MCF 10A (cell line): ENCODE measurements around the gene COL27A1. TPM values are rescaled to one million over a fixed set of nuclear protein-coding genes. Genes with fewer than 3 reads are reported as not detected.
A peak's percentile ranks its signal among the peaks of the same experiment; 100 is the strongest.

Source experiments
- BruUV-seq: library from RNA; stranded (reverse); fragments of 400-500 nt; replicated peaks from 2 replicates; lab custom pipeline; 2021; lab: Mats Ljungman, UMichigan
- CTCF ChIA-PET: fragments of 300-600 bp; sonication (Branson Sonifier 250); formaldehyde crosslinking; extraction: SDS; loops from one replicate; lab custom pipeline; 2021; ENCODE audit warnings: antibody characterized with exemption, inconsistent platforms; lab: Yijun Ruan, JAX
- POLR2A ChIA-PET: fragments of 300-600, 350-650 bp; sonication (Branson Sonifier 250); formaldehyde crosslinking; extraction: SDS; loops from one replicate; lab custom pipeline; 2020; ENCODE audit warnings: antibody characterized with exemption, inconsistent platforms; lab: Yijun Ruan, JAX
- DNase-seq: peaks from one replicate; pipeline ENCODE4 v3.0.0-alpha.2; 2018; ENCODE audit not compliant: unreplicated experiment
- H3K27ac Mint-ChIP-seq: one replicate; pipeline ENCODE4 v1.8.0; 2022; ENCODE audit warnings: mild to moderate bottlenecking, low read depth, mixed read lengths; ENCODE audit not compliant: unreplicated experiment
- H3K27me3 Mint-ChIP-seq: one replicate; pipeline ENCODE4 v1.8.0; 2022; ENCODE audit warnings: mixed read lengths; ENCODE audit not compliant: insufficient read depth, unreplicated experiment
- H3K36me3 Mint-ChIP-seq: one replicate; pipeline ENCODE4 v1.8.0; 2022; ENCODE audit warnings: mild to moderate bottlenecking, moderate library complexity, mixed read lengths; ENCODE audit not compliant: insufficient read depth, unreplicated experiment
- H3K4me1 Mint-ChIP-seq: one replicate; pipeline ENCODE4 v1.8.0; 2022; ENCODE audit warnings: mixed read lengths; ENCODE audit not compliant: insufficient read depth, unreplicated experiment
- H3K4me3 Mint-ChIP-seq: one replicate; pipeline ENCODE4 v1.8.0; 2022; ENCODE audit warnings: mild to moderate bottlenecking, moderate library complexity, mixed read lengths; ENCODE audit not compliant: unreplicated experiment
- H3K9me3 Mint-ChIP-seq: one replicate; pipeline ENCODE4 v1.8.0; 2022; ENCODE audit warnings: mixed read lengths; ENCODE audit not compliant: unreplicated experiment
- CTCF ChIP-seq: fragments of 200-600 bp; IDR thresholded peaks from one replicate; pipeline ENCODE4 v1.8.0; 2022; ENCODE audit warnings: antibody characterized with exemption, mild to moderate bottlenecking; ENCODE audit not compliant: unreplicated experiment
- intact Hi-C: fragments of 100-400 bp; cut with micrococcal nuclease; formaldehyde crosslinking; loops from 2 replicates; pipeline ENCODE4 v1.14.1; 2022
- total RNA-seq: library from RNA; stranded (reverse); gene quantifications from 2 replicates; pipeline ENCODE4 v1.2.3, GENCODE V29; 2022

COL27A1 gene
- total RNA-seq, 1 experiment from 2014 or later = 2.9 TPM

DNA sequence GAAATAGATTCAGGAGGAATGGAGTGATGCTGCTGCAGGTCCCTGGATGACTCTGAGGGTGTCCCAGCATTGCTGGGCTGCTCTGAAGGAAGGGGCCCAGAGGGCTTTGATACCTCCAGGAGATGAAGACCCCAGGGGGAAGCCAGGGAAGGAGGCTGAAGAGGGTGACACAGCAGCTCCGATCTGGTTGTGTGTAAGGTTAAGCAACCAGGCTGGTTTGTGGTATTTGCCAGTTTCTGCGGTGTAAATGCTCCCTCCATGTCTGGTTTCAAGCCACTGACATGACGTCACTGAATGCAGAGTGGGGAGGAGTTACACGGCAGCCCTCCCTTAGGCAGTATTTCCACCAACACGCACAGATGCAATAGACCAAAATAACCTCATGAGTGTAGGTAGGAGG is 127.6 kb downstream of the COL27A1 start:
- intact Hi-C loops = no loop called here
- TF ChIP-seq CTCF = no peak
- DNase-seq = peak; percentile 83
- H3K4me1 Mint-ChIP-seq = peaks cover 41% of the 10 kb centered on the region
- H3K36me3 Mint-ChIP-seq = no peaks in the 10 kb centered on the region
- CTCF ChIA-PET = interaction anchor here (1.0 to 1.6 kb wide), 2 partner anchors 9 to 176 kb away, joined by 4 to 5 read pairs; no protein-coding TSS in a partner anchor
- no peaks in the 10 kb centered on the region for H3K9me3 Mint-ChIP-seq
- POLR2A ChIA-PET = no interaction called here
- no TSS peak for BruUV-seq
- no peak overlapping the region for H3K27ac Mint-ChIP-seq
- no peaks in the 10 kb centered on the region for H3K27me3 Mint-ChIP-seq
- no peak overlapping the region for H3K4me3 Mint-ChIP-seq

DNA sequence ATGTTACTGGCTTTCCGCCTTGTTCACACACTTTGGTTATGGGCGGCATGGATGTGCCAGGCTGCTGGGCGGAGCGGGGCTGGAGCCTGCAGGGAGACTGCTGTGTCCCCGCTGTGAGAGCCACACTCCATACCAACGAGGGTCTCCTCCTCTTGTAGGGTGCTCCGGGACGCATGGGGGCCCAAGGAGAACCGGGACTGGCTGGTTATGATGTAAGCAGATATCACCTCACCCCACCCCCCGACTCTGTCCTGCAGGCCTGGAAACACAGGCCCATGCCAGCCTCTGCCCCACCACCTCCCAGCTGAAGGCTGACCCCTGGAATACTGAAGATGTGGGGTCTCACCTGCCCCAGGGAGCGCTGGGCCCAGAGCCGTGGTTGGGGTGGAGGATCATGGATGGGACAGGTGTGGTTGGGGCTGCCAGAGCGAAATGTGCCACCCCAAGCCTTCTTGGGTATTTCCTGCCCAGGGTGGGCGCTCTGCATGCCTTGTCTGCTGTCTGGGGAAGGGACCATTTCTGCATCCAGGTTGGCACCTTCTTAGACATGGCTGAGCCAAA is 128.3 kb downstream of the COL27A1 start:
- Mint-ChIP-seq H3K36me3 (no peaks in the 10 kb centered on the region), H3K4me1 (peaks cover 40% of the 10 kb centered on the region), H3K9me3 (no peaks in the 10 kb centered on the region), H3K4me3 (no peak overlapping the region), H3K27me3 (no peaks in the 10 kb centered on the region), H3K27ac (peak overlapping the region; percentile 28)
- intact Hi-C loops = no loop called here
- BruUV-seq = no TSS peak
- POLR2A ChIA-PET = interaction anchor here (0.6 kb wide), 1 partner anchor 405 kb away, joined by 3 read pairs; no protein-coding TSS in a partner anchor
- TF ChIP-seq CTCF = no peak
- CTCF ChIA-PET = interaction anchor here (0.6 to 4.0 kb wide), 3 partner anchors 19 to 339 kb away, joined by 3 to 17 read pairs (median 4); no protein-coding TSS in a partner anchor
- no peak for DNase-seq

DNA sequence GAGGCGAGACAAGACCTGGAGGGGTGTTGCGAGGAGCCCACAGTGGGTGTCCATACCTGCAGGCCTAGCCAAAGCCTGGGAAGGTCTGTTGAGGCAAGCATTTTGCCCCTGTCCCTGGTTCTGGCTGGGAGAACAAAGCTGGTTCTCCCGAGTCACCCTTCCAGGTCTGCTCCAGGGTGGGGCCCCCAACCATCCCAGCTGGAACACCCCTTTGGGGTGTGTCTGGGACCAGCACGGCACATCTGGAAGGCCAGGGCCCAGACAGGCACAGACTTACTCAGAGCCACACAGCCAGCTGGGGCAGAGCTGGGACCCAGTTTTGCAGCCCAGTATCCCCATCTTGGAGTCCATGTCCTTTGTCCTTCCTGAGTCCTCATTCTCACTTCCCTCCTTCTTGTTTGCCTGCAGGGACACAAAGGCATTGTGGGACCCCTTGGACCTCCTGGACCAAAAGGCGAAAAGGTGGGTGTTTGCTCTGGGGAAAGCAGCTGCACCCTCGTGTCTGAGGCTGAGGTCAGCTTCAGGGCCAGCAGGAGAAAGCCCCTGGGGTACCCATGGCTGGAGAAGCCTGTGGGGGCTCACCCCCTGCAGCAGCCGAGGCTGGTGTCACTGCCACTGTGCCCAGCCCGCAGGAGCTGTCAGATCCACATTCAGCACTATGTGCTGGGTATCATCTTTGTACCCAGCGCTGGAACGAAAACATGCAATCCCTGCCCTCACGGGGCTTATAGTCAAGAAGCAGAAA is 129.2 kb downstream of the COL27A1 start:
- no TSS peak for BruUV-seq
- no peak overlapping the region for H3K4me3 Mint-ChIP-seq
- H3K36me3 Mint-ChIP-seq = no peaks in the 10 kb centered on the region
- ChIA-PET POLR2A (no interaction called here), CTCF (interaction anchor here (0.6 to 4.0 kb wide), 2 partner anchors 99 to 177 kb away, joined by 3 to 17 read pairs; no protein-coding TSS in a partner anchor)
- no peaks in the 10 kb centered on the region for H3K9me3 Mint-ChIP-seq
- H3K4me1 Mint-ChIP-seq = peaks cover 31% of the 10 kb centered on the region
- no peak for TF ChIP-seq CTCF
- intact Hi-C loops = no loop called here
- H3K27me3 Mint-ChIP-seq = no peaks in the 10 kb centered on the region
- peak overlapping the region; percentile 28 for H3K27ac Mint-ChIP-seq
- no peak for DNase-seq

GRCh38 chr9:114285166-114285867 is 130.0 kb downstream of the COL27A1 start:
- intact Hi-C loops = no loop called here
- no peak overlapping the region for H3K27ac Mint-ChIP-seq
- no peaks in the 10 kb centered on the region for H3K27me3 Mint-ChIP-seq
- no TSS peak for BruUV-seq
- H3K36me3 Mint-ChIP-seq = no peaks in the 10 kb centered on the region
- TF ChIP-seq CTCF = no peak
- DNase-seq = peak; percentile 68
- POLR2A ChIA-PET = no interaction called here
- H3K4me1 Mint-ChIP-seq = peaks cover 30% of the 10 kb centered on the region
- CTCF ChIA-PET = interaction anchor here (0.6 to 4.2 kb wide), 9 partner anchors 9 to 203 kb away, joined by 3 to 28 read pairs (median 5); partner anchors contain the start of gene COL27A1
- H3K9me3 Mint-ChIP-seq = no peaks in the 10 kb centered on the region
- no peak overlapping the region for H3K4me3 Mint-ChIP-seq
